Measurements from ENCODE around the gene RASSF8. TPM values are rescaled to one million over a fixed set of nuclear protein-coding genes. Genes with fewer than 3 reads are reported as not detected.

The RASSF8 gene
- total RNA-seq, 4 donors from 2014 or later, result 5.4 to 20.7 (median 9.6) TPM

GRCh38 chr12:26124446-26125399 lies 166.2 kb downstream of the RASSF8 start, which contains the start of gene BHLHE41:
Gene BHLHE41, minus strand, starts transcription at chr12:26125037. Its CDS starts 258 bp downstream, at chr12:26124779.
- intact Hi-C loops (cut with DNase I; ENCODE audit: low total_unique reads), result loop anchor here (10.0 kb wide), 1 partner anchor 400 kb away; no protein-coding TSS in a partner anchor
- 1% methylated on average over 32 to 43 of the region's 54 CpGs for WGBS, 2 donors
- peak; percentile 56 to 95 for DNase-seq (ENCODE audit: low spot score in 2 of 2)
- H3K4me3 ChIP-seq (ENCODE audit: low read depth, poor library complexity, severe bottlenecking), result peak within 1 kb of the TSS; percentile 26
- no peak for TF ChIP-seq CTCF (IDR thresholded peaks at IDR 0.05)
- TF ChIP-seq POLR2A (IDR thresholded peaks at IDR 0.05), result no peak

- WGBS, 2 donors, result 1 to 2% methylated on average over 34 to 45 of the region's 66 CpGs
- DNase-seq (ENCODE audit: low spot score in 2 of 2), result peak; percentile 79 to 95
- H3K4me3 ChIP-seq (ENCODE audit: low read depth, poor library complexity, severe bottlenecking), result peak overlapping the region; percentile 26
- TF ChIP-seq CTCF (IDR thresholded peaks at IDR 0.05) (no peak), POLR2A (IDR thresholded peaks at IDR 0.05) (no peak)
- intact Hi-C loops (cut with DNase I; ENCODE audit: low total_unique reads), result loop anchor here (10.0 kb wide), 1 partner anchor 399 kb away; no protein-coding TSS in a partner anchor
Observed at GRCh38 chr12:26125400-26126339, 167.2 kb downstream of the RASSF8 start.

GRCh38 chr12:26126340-26127284 lies 168.1 kb downstream of the RASSF8 start:
- WGBS, 2 donors, result 8 to 9% methylated on average over 40 to 48 of the region's 60 CpGs
- peak; percentile 75 to 97 for DNase-seq (ENCODE audit: low spot score in 2 of 2)
- peak overlapping the region; percentile 26 for H3K4me3 ChIP-seq (ENCODE audit: low read depth, poor library complexity, severe bottlenecking)
- intact Hi-C loops (cut with DNase I; ENCODE audit: low total_unique reads), result loop anchor here (10.0 kb wide), 1 partner anchor 398 kb away; no protein-coding TSS in a partner anchor
- TF ChIP-seq POLR2A (IDR thresholded peaks at IDR 0.05) (no peak), CTCF (IDR thresholded peaks at IDR 0.05) (no peak)

- DNase-seq (ENCODE audit: low spot score in 2 of 2), result no peak
- WGBS, 2 donors, result 86 to 90% methylated on average over 2 of the region's 2 CpGs
- intact Hi-C loops (cut with DNase I; ENCODE audit: low total_unique reads), result loop anchor here (10.0 kb wide), 1 partner anchor 397 kb away; no protein-coding TSS in a partner anchor
- no peak overlapping the region for H3K4me3 ChIP-seq (ENCODE audit: low read depth, poor library complexity, severe bottlenecking)
- no peak for TF ChIP-seq CTCF (IDR thresholded peaks at IDR 0.05)
- TF ChIP-seq POLR2A (IDR thresholded peaks at IDR 0.05), result no peak
Observed at GRCh38 chr12:26127404-26127803, 168.9 kb downstream of the RASSF8 start.
